ENCODE data around the gene ELOVL2. TPM values are rescaled to one million over a fixed set of nuclear protein-coding genes. Genes with fewer than 3 reads are reported as not detected.

The ELOVL2 gene
- total and polyA plus RNA-seq, 10 of the 15 experiments (the other 5 are each of a cell fraction or from before 2014, with no cell fraction given) = 0.01 to 0.03 TPM; not detected in 8

- H3K27ac ChIP-seq (ENCODE audit: control insufficient read depth, insufficient read depth) = no peak overlapping the region
- no TSS peak for BruUV-seq (replicated peaks)
- no peaks in the 10 kb centered on the region for H3K79me2 ChIP-seq (ENCODE audit: control insufficient read depth, insufficient read depth, low read length)
- TF ChIP-seq KAT2A (conservative IDR thresholded peaks at IDR 0.05; ENCODE audit: control insufficient read depth, low read depth, low read length) = no peak
- no peak for TF ChIP-seq SMAD5 (IDR thresholded peaks at IDR 0.05; ENCODE audit: low read depth)
- TF ChIP-seq CHD1 (IDR thresholded peaks at IDR 0.05; ENCODE audit: low read depth, low read length) = no peak
- TF ChIP-seq SIX5 (IDR thresholded peaks at IDR 0.05; ENCODE audit: low read depth, low read length, severe bottlenecking) = no peak
- TF ChIP-seq EP300 (IDR thresholded peaks at IDR 0.05; ENCODE audit: borderline replicate concordance in 1 of 2, control insufficient read depth in 1 of 2, low read depth in 2 of 2, low read length in 2 of 2) = no peak
- no peak for TF ChIP-seq SPI1 (IDR thresholded peaks at IDR 0.05; ENCODE audit: borderline replicate concordance, insufficient read depth, low read depth, low read length)
- no peak for TF ChIP-seq ZSCAN29 (IDR thresholded peaks at IDR 0.05)
- TF ChIP-seq RCOR1 (conservative IDR thresholded peaks at IDR 0.05; ENCODE audit: low read depth, low read length) = no peak
- TF ChIP-seq BCL11A (IDR thresholded peaks at IDR 0.05; ENCODE audit: low read depth, low read length) = no peak
- no peak for TF ChIP-seq TCF7 (IDR thresholded peaks at IDR 0.05; ENCODE audit: borderline replicate concordance)
- no peak for TF ChIP-seq ZNF274 (IDR thresholded peaks at IDR 0.05; ENCODE audit: insufficient read depth, insufficient read length)
- no peak for TF ChIP-seq NFYB (IDR thresholded peaks at IDR 0.05; ENCODE audit: insufficient read depth, low read depth, low read length)
- TF ChIP-seq ZNF622 (IDR thresholded peaks at IDR 0.05) = no peak
- no peak for TF ChIP-seq HDAC2 (IDR thresholded peaks at IDR 0.05)
- TF ChIP-seq ATF2 (IDR thresholded peaks at IDR 0.05; ENCODE audit: low read length) = no peak
- TF ChIP-seq HDGF (IDR thresholded peaks at IDR 0.05) = no peak
- ChIA-PET SMC1A (ENCODE audit: uncharacterized antibody, unreplicated experiment) (interaction anchor here (0.6 to 1.7 kb wide), 4 partner anchors 12 to 182 kb away, joined by 3 to 6 read pairs (median 4); no protein-coding TSS in a partner anchor), POLR2A (interaction anchor here (1.0 kb wide), 1 partner anchor 11 kb away, joined by 3 read pairs; no protein-coding TSS in a partner anchor), RAD21 (ENCODE audit: unreplicated experiment) (interaction anchor here (1.6 kb wide), 1 partner anchor 41 kb away, joined by 4 read pairs; no protein-coding TSS in a partner anchor), CTCF (interaction anchor here (1.3 to 3.1 kb wide), 2 partner anchors 12 to 41 kb away, joined by 7 to 8 read pairs; no protein-coding TSS in a partner anchor)
- H3K9ac ChIP-seq (ENCODE audit: control insufficient read depth, insufficient read depth, low read length) = no peak overlapping the region
- H3K4me3 ChIP-seq = no peak overlapping the region
- in situ Hi-C loops (cut with MboI) (no loop called here), intact Hi-C loops (cut with micrococcal nuclease; ENCODE audit: unreplicated experiment) (no loop called here)
- no peaks in the 10 kb centered on the region for H4K20me1 ChIP-seq (ENCODE audit: control insufficient read depth, insufficient read depth)
- H3K4me2 ChIP-seq (ENCODE audit: control insufficient read depth, insufficient read depth) = no peak overlapping the region
- no peaks in the 10 kb centered on the region for H3K9me3 ChIP-seq (replicated peaks; ENCODE audit: control insufficient read depth, insufficient read depth, low read length)
- H3K27me3 ChIP-seq (replicated peaks in 1 of 2; ENCODE audit: control insufficient read depth in 2 of 2, insufficient read depth in 2 of 2, low read length in 1 of 2) = peaks cover 2 to 3% of the 10 kb centered on the region in 2 experiments; a peak in 3 of 4 replicates
- DNase-seq (ENCODE audit: low read depth, low spot score) = no peak
- no peak for ATAC-seq
- FAIRE-seq = no peak
- 44% methylated on average over 4 of the region's 4 CpGs for WGBS (ENCODE audit: insufficient coverage, insufficient replicate concordance, low lambda C conversion rate, missing lambda C conversion rate)
- H3K36me3 ChIP-seq (ENCODE audit: control insufficient read depth in 2 of 2, insufficient read depth in 2 of 2, low read length in 1 of 2) = no peaks in the 10 kb centered on the region
- peaks cover 8% of the 10 kb centered on the region for H3K4me1 ChIP-seq (ENCODE audit: control insufficient read depth, insufficient read depth, low read length)
- no peak overlapping the region for H2AFZ ChIP-seq (ENCODE audit: control insufficient read depth, low read depth, low read length)
Measured at GRCh38 chr6:11027565-11028110, 16.5 kb downstream of the ELOVL2 start.

Data from GM12878 (cell line).